Epithelial cell of esophagus (primary cell): ENCODE results near the gene SPDYE4.
A peak's percentile ranks its signal among the peaks of the same experiment; 100 is the strongest.

ENCODE experiments used
- DNase-seq: peaks from one replicate; pipeline ENCODE4 v3.0.0; 2010; ENCODE audit warnings: low read depth
- H3K4me3 ChIP-seq: 2 replicates; pipeline ENCODE4 v1.5.1; 2011; ENCODE audit warnings: mild to moderate bottlenecking, low read length, control low read depth
- CTCF ChIP-seq: IDR thresholded peaks from 2 replicates; pipeline ENCODE4 v1.5.1; 2011; ENCODE audit warnings: low read depth, mild to moderate bottlenecking, low read length, control low read depth, inconsistent platforms; ENCODE audit not compliant: insufficient read depth; ENCODE audit errors: missing control alignments

Gene SPDYE4

GRCh38 chr17:8732406-8733085, 25.8 kb downstream of the SPDYE4 start:
- no peak for TF ChIP-seq CTCF
- no peak for DNase-seq
- H3K4me3 ChIP-seq: no peak overlapping the region

DNA sequence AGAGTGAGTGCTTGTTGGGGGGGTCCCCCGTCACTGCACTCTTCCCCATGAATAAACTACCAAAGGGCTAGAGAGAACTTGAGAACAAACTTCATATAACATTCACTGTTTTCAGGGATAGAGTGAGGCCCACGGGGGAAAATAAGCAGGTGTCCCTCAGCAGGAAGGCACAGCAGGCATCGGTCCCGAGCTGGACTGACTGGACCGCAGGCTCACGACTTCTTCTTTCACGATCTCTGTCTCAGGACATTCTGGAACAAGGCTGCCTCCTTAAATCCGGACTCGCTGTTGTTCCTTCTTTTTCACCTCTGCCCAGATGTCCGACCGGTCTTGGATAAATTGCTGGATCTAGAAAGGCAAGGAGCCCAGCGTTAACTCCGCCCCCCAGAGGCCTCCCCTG, 28.5 kb downstream of the SPDYE4 start:
- H3K4me3 ChIP-seq: no peak overlapping the region
- TF ChIP-seq CTCF: no peak
- no peak for DNase-seq

GRCh38 chr17:8729421-8729820, 28.9 kb downstream of the SPDYE4 start:
- no peak for DNase-seq
- TF ChIP-seq CTCF: no peak
- no peak overlapping the region for H3K4me3 ChIP-seq

- no peak overlapping the region for H3K4me3 ChIP-seq
- TF ChIP-seq CTCF: no peak
- DNase-seq: no peak
These were observed 29.4 kb downstream of the SPDYE4 start for GRCh38 chr17:8728971-8729370.

DNA sequence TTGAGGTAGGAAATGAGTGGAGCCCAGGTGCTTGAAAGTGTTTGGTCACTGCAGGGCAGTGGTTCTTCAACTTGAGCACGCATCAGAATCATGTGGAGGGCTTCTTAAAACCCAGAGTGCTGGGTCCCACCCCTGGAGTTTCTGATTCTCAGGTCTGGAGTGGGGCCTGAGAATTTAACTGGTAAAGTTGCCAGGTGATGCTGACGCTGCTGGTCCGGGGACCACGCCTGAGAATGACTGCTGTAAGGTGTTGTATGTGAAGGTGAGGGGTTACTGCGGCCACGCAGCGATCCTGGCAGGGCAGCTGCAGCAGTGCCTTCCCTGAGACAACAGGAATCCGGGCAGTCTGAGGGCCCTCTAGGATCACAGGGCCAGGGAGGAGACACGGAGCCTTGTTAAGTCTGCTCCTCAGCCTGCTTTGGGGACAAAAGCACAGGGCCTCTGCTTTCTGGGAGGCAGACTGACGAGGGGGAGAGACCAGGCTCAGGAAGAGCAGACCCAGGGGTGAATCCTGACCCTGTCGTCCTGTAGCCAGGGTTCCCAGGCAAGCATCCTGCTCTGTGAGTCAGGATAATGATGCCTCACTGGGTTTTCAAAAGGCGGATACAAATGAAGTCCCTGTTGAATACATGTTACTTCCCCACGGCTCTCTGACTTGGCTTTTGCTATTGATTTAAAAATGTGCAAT, 30.0 kb downstream of the SPDYE4 start:
- DNase-seq: no peak
- H3K4me3 ChIP-seq: no peak overlapping the region
- TF ChIP-seq CTCF: no peak

- TF ChIP-seq CTCF: no peak
- no peak overlapping the region for H3K4me3 ChIP-seq
- DNase-seq: peak; percentile 86
These were observed 31.3 kb downstream of the SPDYE4 start for GRCh38 chr17:8726941-8727555.
